ENCODE data around the gene ALK.

The ALK gene

GRCh38 chr2:29482348-29482747 lies 439.0 kb downstream of the ALK start:
- no peak for DNase-seq (ENCODE audit: low read depth)
- no peak overlapping the region for H3K4me3 ChIP-seq (ENCODE audit: low read depth, low read length)
- TF ChIP-seq POLR2A (IDR thresholded peaks at IDR 0.05; ENCODE audit: extremely low read depth, insufficient read length) (no peak), MYC (IDR thresholded peaks at IDR 0.05; ENCODE audit: low read depth, low read length) (no peak), MAX (IDR thresholded peaks at IDR 0.05; ENCODE audit: low read depth, low read length) (no peak), CTCF (IDR thresholded peaks at IDR 0.05; ENCODE audit: low read depth, low read length) (no peak)

GRCh38 chr2:29481313-29481712 lies 440.1 kb downstream of the ALK start:
- no peak for DNase-seq (ENCODE audit: low read depth)
- TF ChIP-seq CTCF (IDR thresholded peaks at IDR 0.05; ENCODE audit: low read depth, low read length) (no peak), POLR2A (IDR thresholded peaks at IDR 0.05; ENCODE audit: extremely low read depth, insufficient read length) (no peak), MAX (IDR thresholded peaks at IDR 0.05; ENCODE audit: low read depth, low read length) (no peak), MYC (IDR thresholded peaks at IDR 0.05; ENCODE audit: low read depth, low read length) (no peak)

GRCh38 chr2:29480426-29480825 lies 441.0 kb downstream of the ALK start:
- TF ChIP-seq CTCF (IDR thresholded peaks at IDR 0.05; ENCODE audit: low read depth, low read length), result no peak
- TF ChIP-seq MAX (IDR thresholded peaks at IDR 0.05; ENCODE audit: low read depth, low read length), result no peak
- TF ChIP-seq POLR2A (IDR thresholded peaks at IDR 0.05; ENCODE audit: extremely low read depth, insufficient read length), result no peak
- no peak for TF ChIP-seq MYC (IDR thresholded peaks at IDR 0.05; ENCODE audit: low read depth, low read length)
- peak; percentile 53 for DNase-seq (ENCODE audit: low read depth)
- H3K4me3 ChIP-seq (ENCODE audit: low read depth, low read length), result no peak overlapping the region

More at GRCh38 chr2:29481313-29481712, 440.1 kb downstream of the ALK start:
- H3K4me3 ChIP-seq (ENCODE audit: low read depth, low read length), result no peak overlapping the region

GRCh38 chr2:29479401-29479800 lies 442.0 kb downstream of the ALK start:
- H3K4me3 ChIP-seq (ENCODE audit: low read depth, low read length), result no peak overlapping the region
- TF ChIP-seq MYC (IDR thresholded peaks at IDR 0.05; ENCODE audit: low read depth, low read length), result no peak
- DNase-seq (ENCODE audit: low read depth), result no peak

- no peak overlapping the region for H3K4me3 ChIP-seq (ENCODE audit: low read depth, low read length)
- TF ChIP-seq MAX (IDR thresholded peaks at IDR 0.05; ENCODE audit: low read depth, low read length) (no peak), MYC (IDR thresholded peaks at IDR 0.05; ENCODE audit: low read depth, low read length) (no peak), POLR2A (IDR thresholded peaks at IDR 0.05; ENCODE audit: extremely low read depth, insufficient read length) (no peak), CTCF (IDR thresholded peaks at IDR 0.05; ENCODE audit: low read depth, low read length) (no peak)
- no peak for DNase-seq (ENCODE audit: low read depth)
These were observed 442.7 kb downstream of the ALK start for GRCh38 chr2:29478641-29479040.

- no peak overlapping the region for H3K4me3 ChIP-seq (ENCODE audit: low read depth, low read length)
- no peak for DNase-seq (ENCODE audit: low read depth)
- TF ChIP-seq CTCF (IDR thresholded peaks at IDR 0.05; ENCODE audit: low read depth, low read length), result no peak
- no peak for TF ChIP-seq MYC (IDR thresholded peaks at IDR 0.05; ENCODE audit: low read depth, low read length)
- TF ChIP-seq MAX (IDR thresholded peaks at IDR 0.05; ENCODE audit: low read depth, low read length), result no peak
- no peak for TF ChIP-seq POLR2A (IDR thresholded peaks at IDR 0.05; ENCODE audit: extremely low read depth, insufficient read length)
These were observed 444.2 kb downstream of the ALK start for GRCh38 chr2:29477186-29477585.

Measured in NB4 (cell line).